Measurements from ENCODE around the gene RNF149. TPM values are rescaled to one million over a fixed set of nuclear protein-coding genes. Genes with fewer than 3 reads are reported as not detected.
"Not testable (repeated sequence)": the region's sequence is repeated elsewhere in the genome, so short reads cannot be mapped to it uniquely, and the experiment has no call there.

RNF149 gene
- total RNA-seq, 6 donors from 2014 or later = 104 to 202 (median 158) TPM

DNA sequence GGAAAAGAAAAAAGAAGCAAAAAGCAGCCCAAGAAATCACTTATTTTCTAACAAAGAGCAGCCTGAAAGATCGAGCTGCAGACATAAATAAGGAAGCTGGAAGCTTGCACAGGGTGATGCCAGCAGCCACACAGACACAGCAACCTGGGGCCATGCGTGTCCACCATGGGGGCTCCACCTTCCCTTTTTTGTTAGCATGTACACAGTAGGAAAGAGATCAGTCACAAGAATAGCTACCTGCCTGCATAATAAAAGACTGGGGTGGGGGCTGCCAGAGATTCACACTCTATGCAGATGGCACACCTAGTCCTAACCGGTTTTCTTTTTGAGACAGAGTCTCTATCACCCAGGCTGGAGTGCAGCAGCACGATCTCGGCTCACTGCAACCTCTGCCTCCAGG, 58.7 kb downstream of the RNF149 start:
- WGBS, 2 donors = 71 to 75% methylated on average over 5 of the region's 5 CpGs
- TF ChIP-seq EP300 (IDR thresholded peaks at IDR 0.05) (no peak), POLR2AphosphoS5 (IDR thresholded peaks at IDR 0.05) (no peak), CTCF (IDR thresholded peaks at IDR 0.05) (no peak), POLR2A (IDR thresholded peaks at IDR 0.05) (no peak)

GRCh38 chr2:101248756-101249155, 59.7 kb downstream of the RNF149 start:
- H3K9me3 ChIP-seq; H3K27ac ChIP-seq; H3K4me3 ChIP-seq; H3K27me3 ChIP-seq; ATAC-seq (ENCODE audit: low FRiP score in 2 of 2); DNase-seq; H3K36me3 ChIP-seq: not testable (repeated sequence)
- 74 to 80% methylated on average over 5 of the region's 5 CpGs for WGBS, 2 donors
- peaks cover 7 to 15% (median 13%) of the 10 kb centered on the region in 4 donors for H3K4me1 ChIP-seq

More for the DNA sequence above, 58.7 kb downstream of the RNF149 start:
- Histone ChIP-seq H3K9me3 (no peaks in the 10 kb centered on the region), H3K36me3 (peaks cover 0 to 5% (median 0%) of the 10 kb centered on the region in 4 donors), H3K4me1 (peaks cover 18 to 26% (median 24%) of the 10 kb centered on the region in 4 donors), H3K4me3 (no peak overlapping the region), H3K27me3 (no peaks in the 10 kb centered on the region), H3K27ac (no peak overlapping the region)
- ATAC-seq (ENCODE audit: low FRiP score in 2 of 2) (no peak), DNase-seq (no peak)

DNA sequence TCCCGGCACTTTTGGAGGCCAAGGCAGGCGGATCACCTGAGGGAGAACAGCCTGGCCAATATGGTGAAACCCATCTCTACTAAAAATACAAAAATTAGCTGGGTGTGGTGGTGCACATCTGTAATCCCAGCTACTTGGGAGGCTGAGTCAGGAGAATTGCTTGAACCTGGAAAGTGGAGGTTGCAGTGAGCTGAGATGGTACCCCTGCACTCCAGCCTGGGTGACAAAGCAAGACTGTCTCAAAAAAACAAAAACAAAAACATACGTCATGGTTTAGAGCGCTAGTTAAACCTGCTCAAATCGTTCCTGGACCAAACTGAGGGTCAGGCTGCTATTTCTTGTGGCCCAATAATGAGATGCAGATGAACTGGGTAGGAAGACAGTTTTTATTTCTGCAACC, 63.0 kb downstream of the RNF149 start:
- not testable (repeated sequence) for DNase-seq; H3K36me3 ChIP-seq; H3K27me3 ChIP-seq; ATAC-seq (ENCODE audit: low FRiP score in 2 of 2); H3K4me1 ChIP-seq; H3K9me3 ChIP-seq; H3K4me3 ChIP-seq; H3K27ac ChIP-seq
- 92 to 94% methylated on average over 5 of the region's 5 CpGs for WGBS, 2 donors

DNA sequence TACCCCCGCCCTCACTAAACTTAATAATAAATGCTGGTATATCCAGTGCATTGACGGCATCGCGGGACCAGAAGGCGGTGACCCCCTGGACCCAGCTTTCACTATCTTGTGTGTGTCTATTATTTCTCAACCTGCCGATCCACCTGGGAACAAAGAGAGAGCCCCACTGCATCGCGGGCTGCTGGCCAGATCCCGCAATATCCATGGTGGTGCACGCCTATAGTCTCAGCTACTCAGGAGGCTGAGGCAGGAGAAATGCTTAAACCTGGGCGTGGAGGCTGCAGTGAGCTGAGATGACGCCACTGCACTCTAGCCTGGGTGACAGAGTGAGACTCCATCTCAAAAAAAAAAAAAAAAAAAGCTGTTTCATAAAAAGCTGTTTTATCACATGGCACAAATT, 63.6 kb downstream of the RNF149 start:
- not testable (repeated sequence) for H3K9me3 ChIP-seq; H3K4me3 ChIP-seq; H3K27me3 ChIP-seq; DNase-seq; H3K27ac ChIP-seq; H3K4me1 ChIP-seq; ATAC-seq (ENCODE audit: low FRiP score in 2 of 2); H3K36me3 ChIP-seq
- WGBS, 2 donors = 94% methylated on average over 12 of the region's 12 CpGs

GRCh38 chr2:101244373-101244772, 64.1 kb downstream of the RNF149 start:
- WGBS, 2 donors = 68 to 81% methylated on average over 4 of the region's 4 CpGs
- H3K36me3 ChIP-seq; H3K9me3 ChIP-seq; DNase-seq; H3K4me3 ChIP-seq; H3K4me1 ChIP-seq; H3K27me3 ChIP-seq; H3K27ac ChIP-seq; ATAC-seq (ENCODE audit: low FRiP score in 2 of 2): not testable (repeated sequence)

- 72 to 74% methylated on average over 5 of the region's 5 CpGs for WGBS, 2 donors
- DNase-seq = no peak
- H3K27ac ChIP-seq = peak overlapping the region in 1 of 4 donors; percentile 73
Observed at GRCh38 chr2:101241158-101241557, 67.3 kb downstream of the RNF149 start.

More at GRCh38 chr2:101241158-101241557, 67.3 kb downstream of the RNF149 start:
- Histone ChIP-seq H3K4me1 (peaks cover 0 to 5% (median 1%) of the 10 kb centered on the region in 4 donors), H3K4me3 (no peak overlapping the region), H3K36me3 (no peaks in the 10 kb centered on the region), H3K27me3 (no peaks in the 10 kb centered on the region), H3K9me3 (no peaks in the 10 kb centered on the region)
- no peak for ATAC-seq (ENCODE audit: low FRiP score in 2 of 2)
- no peak for TF ChIP-seq EP300 (IDR thresholded peaks at IDR 0.05)
- TF ChIP-seq POLR2AphosphoS5 (IDR thresholded peaks at IDR 0.05) = no peak
- no peak for TF ChIP-seq CTCF (IDR thresholded peaks at IDR 0.05)
- TF ChIP-seq POLR2A (IDR thresholded peaks at IDR 0.05) = no peak
